IMR-90 (cell line): ENCODE results near the gene FOXC2. TPM values are rescaled to one million over a fixed set of nuclear protein-coding genes. Genes with fewer than 3 reads are reported as not detected.

Experiments used
- CEBPB ChIP-seq: IDR thresholded peaks from 2 replicates; pipeline ENCODE4 v1.6.1; 2012; ENCODE audit warnings: low read depth, low read length, improper control_type of control experiment
- MAFK ChIP-seq: IDR thresholded peaks from 2 replicates; pipeline ENCODE4 v1.6.1; 2012; ENCODE audit warnings: low read depth, low read length, improper control_type of control experiment
- POLR2A ChIP-seq: IDR thresholded peaks from 2 replicates; pipeline ENCODE4 v1.6.1; 2012; ENCODE audit warnings: mild to moderate bottlenecking, low read depth, low read length
- polyA plus RNA-seq, 3 experiments: library from polyadenylated mRNA; depleted of rRNA; stranded (reverse); fragments of >200 nt; gene quantifications; 2 replicates each; pipeline ENCODE4 v1.2.3, GENCODE V29; 2012; ENCODE audit warnings: low replicate concordance in 1 of 3
- total RNA-seq: library from RNA; depleted of rRNA; stranded (reverse); fragments of >200 nt; gene quantifications from 2 replicates; pipeline ENCODE4 v1.2.3, GENCODE V29; 2012
- TF ChIP-seq, protein P1 (sequence below): fragments of 150-350 bp; IDR thresholded peaks from 2 replicates; pipeline ENCODE4 v1.6.1; 2016; ENCODE audit warnings: low read depth, mild to moderate bottlenecking, low read length, moderate library complexity, borderline replicate concordance

Gene FOXC2
- total and polyA plus RNA-seq, 2 of the 4 experiments (the other 2 are of a cell fraction): 0.90 to 6.4 TPM

- TF ChIP-seq, protein P1, sequence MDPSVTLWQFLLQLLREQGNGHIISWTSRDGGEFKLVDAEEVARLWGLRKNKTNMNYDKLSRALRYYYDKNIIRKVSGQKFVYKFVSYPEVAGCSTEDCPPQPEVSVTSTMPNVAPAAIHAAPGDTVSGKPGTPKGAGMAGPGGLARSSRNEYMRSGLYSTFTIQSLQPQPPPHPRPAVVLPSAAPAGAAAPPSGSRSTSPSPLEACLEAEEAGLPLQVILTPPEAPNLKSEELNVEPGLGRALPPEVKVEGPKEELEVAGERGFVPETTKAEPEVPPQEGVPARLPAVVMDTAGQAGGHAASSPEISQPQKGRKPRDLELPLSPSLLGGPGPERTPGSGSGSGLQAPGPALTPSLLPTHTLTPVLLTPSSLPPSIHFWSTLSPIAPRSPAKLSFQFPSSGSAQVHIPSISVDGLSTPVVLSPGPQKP: no peak
- peak; percentile 23; the same call in 1 of the 2 replicates for TF ChIP-seq POLR2A
- TF ChIP-seq MAFK: peak; percentile 60
- TF ChIP-seq CEBPB: no peak
Observed at GRCh38 chr16:86519649-86520316, 46.8 kb upstream of the FOXC2 start (continued).
